ENCODE results near the gene CAVIN4. TPM values are rescaled to one million over a fixed set of nuclear protein-coding genes. Genes with fewer than 3 reads are reported as not detected.

Gene CAVIN4
- total and polyA plus RNA-seq, 2 donors (not counting 3 experiments of a cell fraction or from before 2014, with no cell fraction given): 0.61 to 3.1 TPM

GRCh38 chr9:100584951-100585350, 7.1 kb downstream of the CAVIN4 start:
- Histone ChIP-seq H3K4me3 (replicated peaks in 1 of 3; ENCODE audit: insufficient read depth in 1 of 3, low read depth in 1 of 3, low read length in 3 of 3) (no peak overlapping the region), H3K4me1 (ENCODE audit: control insufficient read depth, extremely low read depth, insufficient read depth, low read length) (peaks cover 26% of the 10 kb centered on the region), H3K9ac (replicated peaks; ENCODE audit: extremely low read depth, insufficient read depth, low read length) (no peak overlapping the region), H2AFZ (ENCODE audit: low read depth, low read length) (no peak overlapping the region), H3K27ac (ENCODE audit: insufficient read depth, low read depth, low read length) (no peak overlapping the region), H3K4me2 (ENCODE audit: insufficient read depth, low read length) (no peak overlapping the region), H3K27me3 (ENCODE audit: control insufficient read depth in 2 of 2, insufficient read depth in 2 of 2, low read length in 2 of 2) (no peaks in the 10 kb centered on the region), H3K36me3 (ENCODE audit: control insufficient read depth in 2 of 2, extremely low read depth in 1 of 2, insufficient read depth in 2 of 2, low read length in 2 of 2) (no peaks in the 10 kb centered on the region), H3K9me3 (replicated peaks; ENCODE audit: control insufficient read depth, insufficient read depth, low read length) (no peaks in the 10 kb centered on the region), H3K9me1 (replicated peaks; ENCODE audit: control insufficient read depth, extremely low read depth, insufficient read depth, low read length) (no peaks in the 10 kb centered on the region), H3K79me2 (ENCODE audit: control insufficient read depth, insufficient read depth, low read length) (no peaks in the 10 kb centered on the region), H4K20me1 (replicated peaks; ENCODE audit: control insufficient read depth, extremely low read depth, insufficient read depth, low read length) (no peaks in the 10 kb centered on the region)
- CTCF ChIA-PET: interaction anchor here (1.1 kb wide), 1 partner anchor 17 kb away, joined by 3 read pairs; no protein-coding TSS in a partner anchor
- TF ChIP-seq GATA2 (IDR thresholded peaks at IDR 0.05; ENCODE audit: insufficient read depth, insufficient read length, low read depth, low read length) (no peak), JUN (IDR thresholded peaks at IDR 0.05; ENCODE audit: borderline replicate concordance, insufficient read depth, insufficient read length, low read depth) (no peak), FOS (IDR thresholded peaks at IDR 0.05; ENCODE audit: borderline replicate concordance, insufficient read depth, low read length) (no peak), EZH2 (IDR thresholded peaks at IDR 0.05; ENCODE audit: borderline replicate concordance, low read depth, low read length, severe bottlenecking) (no peak), MAX (IDR thresholded peaks at IDR 0.05; ENCODE audit: insufficient read depth, insufficient read length) (no peak), POLR2A (IDR thresholded peaks at IDR 0.05; ENCODE audit: low read depth, low read length) (no peak)
- TF ChIP-seq, protein P1, sequence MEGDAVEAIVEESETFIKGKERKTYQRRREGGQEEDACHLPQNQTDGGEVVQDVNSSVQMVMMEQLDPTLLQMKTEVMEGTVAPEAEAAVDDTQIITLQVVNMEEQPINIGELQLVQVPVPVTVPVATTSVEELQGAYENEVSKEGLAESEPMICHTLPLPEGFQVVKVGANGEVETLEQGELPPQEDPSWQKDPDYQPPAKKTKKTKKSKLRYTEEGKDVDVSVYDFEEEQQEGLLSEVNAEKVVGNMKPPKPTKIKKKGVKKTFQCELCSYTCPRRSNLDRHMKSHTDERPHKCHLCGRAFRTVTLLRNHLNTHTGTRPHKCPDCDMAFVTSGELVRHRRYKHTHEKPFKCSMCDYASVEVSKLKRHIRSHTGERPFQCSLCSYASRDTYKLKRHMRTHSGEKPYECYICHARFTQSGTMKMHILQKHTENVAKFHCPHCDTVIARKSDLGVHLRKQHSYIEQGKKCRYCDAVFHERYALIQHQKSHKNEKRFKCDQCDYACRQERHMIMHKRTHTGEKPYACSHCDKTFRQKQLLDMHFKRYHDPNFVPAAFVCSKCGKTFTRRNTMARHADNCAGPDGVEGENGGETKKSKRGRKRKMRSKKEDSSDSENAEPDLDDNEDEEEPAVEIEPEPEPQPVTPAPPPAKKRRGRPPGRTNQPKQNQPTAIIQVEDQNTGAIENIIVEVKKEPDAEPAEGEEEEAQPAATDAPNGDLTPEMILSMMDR (IDR thresholded peaks at IDR 0.05; ENCODE audit: extremely low read depth in 1 of 2, insufficient read depth in 1 of 2, low read depth in 1 of 2, low read length in 2 of 2): no peak
- BruUV-seq (replicated peaks): no TSS peak
- POLR2A ChIA-PET: no interaction called here
- intact Hi-C loops (cut with micrococcal nuclease): loop anchor here (5.0 kb wide), 1 partner anchor 498 kb away; no protein-coding TSS in a partner anchor
- DNase-seq (ENCODE audit: low read depth, low spot score): no peak
- no peak for FAIRE-seq
- dilution Hi-C loops (cut with MboI; ENCODE audit: extremely low pct_ligation_motif_present, low sequenced_read_pairs): no loop called here
